Esophagus muscularis mucosa (tissue), 3 donors: Measurements from ENCODE around the gene NT5C2.

Experiments
- CTCF ChIP-seq, 3 experiments: fragments of 200-600 bp in 2 of 3; fragments of 450-650 bp in 1 of 3; sonication (generic) in 2 of 3; IDR thresholded peaks; one replicate each; pipeline ENCODE4 v1.5.1; 2017 to 2019; ENCODE audit warnings: antibody characterized with exemption in 3 of 3, mild to moderate bottlenecking in 2 of 3, moderate library complexity in 1 of 3
- EP300 ChIP-seq: sonication (generic); formaldehyde crosslinking; IDR thresholded peaks from one replicate; pipeline ENCODE4 v1.6.1; 2017; ENCODE audit warnings: antibody characterized with exemption

GRCh38 chr10:103067956-103068355 lies 125.1 kb downstream of the NT5C2 start:
- no peak for TF ChIP-seq CTCF (IDR thresholded peaks at IDR 0.05)
- TF ChIP-seq EP300 = no peak
